Skeletal muscle tissue (tissue), 4 donors: ENCODE measurements around the gene PDE4D. TPM values are rescaled to one million over a fixed set of nuclear protein-coding genes. Genes with fewer than 3 reads are reported as not detected.

Experiments used
- H3K27ac ChIP-seq: one replicate; pipeline ENCODE4 v1.7.0; 2013; ENCODE audit warnings: mild to moderate bottlenecking, low read depth, low read length, inconsistent platforms
- H3K27me3 ChIP-seq, 3 donors: one replicate each; pipeline ENCODE4 v1.7.0; 2013; ENCODE audit warnings: low read length in 3 of 3; ENCODE audit not compliant: control insufficient read depth in 3 of 3, insufficient read depth in 3 of 3
- H3K36me3 ChIP-seq, 3 donors: one replicate each; pipeline ENCODE4 v1.7.0; 2013; ENCODE audit warnings: low read length in 3 of 3; ENCODE audit not compliant: control insufficient read depth in 3 of 3, insufficient read depth in 3 of 3
- H3K4me1 ChIP-seq, 3 donors: one replicate each; pipeline ENCODE4 v1.7.0; 2013; ENCODE audit warnings: low read length in 3 of 3, mild to moderate bottlenecking in 3 of 3; ENCODE audit not compliant: control insufficient read depth in 3 of 3, insufficient read depth in 3 of 3
- H3K4me3 ChIP-seq, 3 donors: one replicate each; pipeline ENCODE4 v1.7.0; 2013; ENCODE audit warnings: low read length in 3 of 3
- H3K9ac ChIP-seq, 3 donors: one replicate each; pipeline ENCODE4 v1.7.0; 2013; ENCODE audit warnings: low read length in 3 of 3, mild to moderate bottlenecking in 3 of 3, moderate library complexity in 2 of 3, low read depth in 1 of 3
- H3K9me3 ChIP-seq, 3 donors: one replicate each; pipeline ENCODE4 v1.7.0; 2013; ENCODE audit warnings: low read length in 3 of 3; ENCODE audit not compliant: control insufficient read depth in 3 of 3
- total RNA-seq: library from RNA; depleted of rRNA; stranded (reverse); fragments of >200 nt; gene quantifications from one replicate; pipeline ENCODE4 v1.2.3, GENCODE V29; 2014
- donor health status: Osteomylitis.

Gene PDE4D
- total RNA-seq: 59.0 TPM

- H3K27me3 ChIP-seq: peaks cover 24 to 39% (median 31%) of the 10 kb centered on the region in 3 donors
Measured at GRCh38 chr5:59893429-59894227, at the start of gene PDE4D. Gene PDE4D (minus strand): TSS chr5:59893726.

GRCh38 chr5:59937633-59938032, 44.1 kb upstream of the PDE4D start:
- no peak overlapping the region for H3K9ac ChIP-seq
- no peak overlapping the region for H3K4me3 ChIP-seq
- H3K4me1 ChIP-seq: no peaks in the 10 kb centered on the region
- no peaks in the 10 kb centered on the region for H3K9me3 ChIP-seq
- H3K36me3 ChIP-seq: no peaks in the 10 kb centered on the region
- H3K27me3 ChIP-seq: no peaks in the 10 kb centered on the region
- H3K27ac ChIP-seq: no peak overlapping the region

More at GRCh38 chr5:59893429-59894227, at the start of gene PDE4D:
- no peaks in the 10 kb centered on the region for H3K9me3 ChIP-seq
- peaks cover 0 to 6% (median 2%) of the 10 kb centered on the region in 3 donors for H3K4me1 ChIP-seq
- no peaks in the 10 kb centered on the region for H3K36me3 ChIP-seq
- H3K9ac ChIP-seq: no peak within 1 kb of the TSS
- H3K27ac ChIP-seq: no peak within 1 kb of the TSS
- H3K4me3 ChIP-seq: peak within 1 kb of the TSS in 1 of 3 donors; percentile 22

DNA sequence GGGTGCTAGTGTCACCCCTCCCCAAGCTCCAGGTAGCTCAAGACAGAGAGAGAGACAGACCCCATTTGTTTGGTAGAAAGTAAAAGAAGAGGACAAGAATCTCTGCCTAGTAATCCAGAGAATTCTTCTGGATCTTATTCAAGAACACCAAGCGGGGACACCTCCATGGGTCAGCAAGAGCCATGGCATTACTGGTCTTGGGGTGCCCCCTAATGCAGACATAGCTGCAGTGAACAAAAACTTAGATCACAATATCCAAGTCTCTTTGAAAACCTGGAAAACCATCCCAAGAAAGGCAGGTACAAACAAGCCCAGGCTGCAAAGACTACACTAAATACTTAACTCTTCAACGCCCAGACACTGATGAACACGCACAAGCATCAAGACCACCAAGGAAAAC, 29.9 kb upstream of the PDE4D start:
- no peaks in the 10 kb centered on the region for H3K9me3 ChIP-seq
- H3K9ac ChIP-seq: no peak overlapping the region
- H3K27me3 ChIP-seq: peaks cover 0 to 5% (median 0%) of the 10 kb centered on the region in 3 donors
- no peaks in the 10 kb centered on the region for H3K36me3 ChIP-seq
- H3K4me3 ChIP-seq: no peak overlapping the region
- no peaks in the 10 kb centered on the region for H3K4me1 ChIP-seq
- no peak overlapping the region for H3K27ac ChIP-seq

GRCh38 chr5:59922220-59922619, 28.7 kb upstream of the PDE4D start:
- Histone ChIP-seq H3K9ac (no peak overlapping the region), H3K4me1 (no peaks in the 10 kb centered on the region), H3K27me3 (peaks cover 0 to 5% (median 0%) of the 10 kb centered on the region in 3 donors), H3K4me3 (no peak overlapping the region), H3K27ac (no peak overlapping the region), H3K9me3 (no peaks in the 10 kb centered on the region), H3K36me3 (no peaks in the 10 kb centered on the region)

- Histone ChIP-seq H3K27me3 (peaks cover 0 to 5% (median 0%) of the 10 kb centered on the region in 3 donors), H3K4me3 (no peak overlapping the region), H3K9ac (no peak overlapping the region), H3K9me3 (no peaks in the 10 kb centered on the region), H3K4me1 (no peaks in the 10 kb centered on the region), H3K36me3 (no peaks in the 10 kb centered on the region), H3K27ac (no peak overlapping the region)
Measured at GRCh38 chr5:59921816-59922215, 28.3 kb upstream of the PDE4D start.

GRCh38 chr5:59919484-59919883, 26.0 kb upstream of the PDE4D start:
- no peak overlapping the region for H3K4me3 ChIP-seq
- peaks cover 0 to 5% (median 0%) of the 10 kb centered on the region in 3 donors for H3K27me3 ChIP-seq
- no peaks in the 10 kb centered on the region for H3K9me3 ChIP-seq
- H3K27ac ChIP-seq: no peak overlapping the region
- no peaks in the 10 kb centered on the region for H3K4me1 ChIP-seq
- H3K9ac ChIP-seq: no peak overlapping the region
- H3K36me3 ChIP-seq: no peaks in the 10 kb centered on the region

- Histone ChIP-seq H3K27me3 (no peaks in the 10 kb centered on the region), H3K27ac (no peak overlapping the region), H3K4me1 (no peaks in the 10 kb centered on the region), H3K9ac (no peak overlapping the region), H3K9me3 (no peaks in the 10 kb centered on the region), H3K36me3 (no peaks in the 10 kb centered on the region), H3K4me3 (no peak overlapping the region)
Measured at GRCh38 chr5:59917121-59917520, 23.6 kb upstream of the PDE4D start.

DNA sequence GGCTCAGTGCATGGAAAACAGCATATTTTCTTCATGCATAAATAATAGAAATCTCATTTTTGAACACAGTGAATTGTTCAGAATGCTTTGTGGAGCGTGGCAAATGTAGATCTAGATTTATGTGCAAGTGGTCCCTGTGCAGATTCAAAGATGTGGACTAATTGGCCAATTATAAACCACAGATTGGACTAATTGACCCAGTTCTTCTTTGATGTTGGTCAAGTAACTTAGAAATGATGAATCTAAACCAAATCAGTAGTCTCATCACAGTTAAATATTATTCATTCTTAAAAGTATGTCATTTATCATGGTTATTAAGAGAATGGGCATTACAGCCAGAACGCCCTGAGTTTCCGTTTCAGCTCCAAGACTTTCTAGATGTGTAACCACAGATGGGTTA, 11.7 kb upstream of the PDE4D start:
- Histone ChIP-seq H3K27ac (no peak overlapping the region), H3K36me3 (no peaks in the 10 kb centered on the region), H3K27me3 (no peaks in the 10 kb centered on the region), H3K9me3 (no peaks in the 10 kb centered on the region), H3K4me1 (no peaks in the 10 kb centered on the region), H3K4me3 (no peak overlapping the region), H3K9ac (no peak overlapping the region)

- H3K9me3 ChIP-seq: no peaks in the 10 kb centered on the region
- H3K27ac ChIP-seq: no peak overlapping the region
- no peak overlapping the region for H3K9ac ChIP-seq
- peaks cover 19 to 30% (median 25%) of the 10 kb centered on the region in 3 donors for H3K27me3 ChIP-seq
- H3K4me1 ChIP-seq: peaks cover 0 to 6% (median 2%) of the 10 kb centered on the region in 3 donors
- no peak overlapping the region for H3K4me3 ChIP-seq
- no peaks in the 10 kb centered on the region for H3K36me3 ChIP-seq
Measured at GRCh38 chr5:59897075-59897474, 3.5 kb upstream of the PDE4D start.

GRCh38 chr5:59891962-59892643, 1.4 kb downstream of the PDE4D start:
- Histone ChIP-seq H3K4me3 (no peak overlapping the region), H3K9me3 (no peaks in the 10 kb centered on the region), H3K36me3 (no peaks in the 10 kb centered on the region), H3K27ac (no peak overlapping the region), H3K27me3 (peaks cover 24 to 39% (median 31%) of the 10 kb centered on the region in 3 donors), H3K4me1 (peaks cover 0 to 6% (median 2%) of the 10 kb centered on the region in 3 donors), H3K9ac (no peak overlapping the region)
